SHP77 (cell line): ENCODE measurements around the gene TIGD3.
"Not testable (repeated sequence)": the region's sequence is repeated elsewhere in the genome, so short reads cannot be mapped to it uniquely, and the experiment has no call there.

Experiments
- DNase-seq, 2 experiments: peaks; one replicate each; lab custom pipeline; 2025; lab: John Stamatoyannopoulos, UW

Gene TIGD3

DNA sequence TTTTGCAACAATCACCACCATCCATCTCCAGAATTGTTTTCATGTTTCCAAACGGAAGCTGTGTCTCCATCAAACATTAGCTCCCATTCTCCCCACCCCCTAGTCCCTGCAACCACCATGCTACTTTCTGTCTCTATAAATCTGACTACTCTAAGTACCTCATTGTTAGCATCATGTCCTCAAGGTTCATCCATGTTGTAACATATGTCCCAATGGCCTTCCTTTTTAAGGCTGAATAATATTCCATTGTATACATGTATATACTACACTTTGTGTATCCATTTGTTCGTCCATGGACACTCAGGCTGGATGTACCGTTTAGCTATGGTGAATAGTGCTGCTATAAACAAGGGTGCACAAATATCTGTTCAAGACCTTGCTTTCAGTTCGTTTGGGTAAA lies 29.1 kb upstream of the TIGD3 start:
- DNase-seq, result no peak

DNA sequence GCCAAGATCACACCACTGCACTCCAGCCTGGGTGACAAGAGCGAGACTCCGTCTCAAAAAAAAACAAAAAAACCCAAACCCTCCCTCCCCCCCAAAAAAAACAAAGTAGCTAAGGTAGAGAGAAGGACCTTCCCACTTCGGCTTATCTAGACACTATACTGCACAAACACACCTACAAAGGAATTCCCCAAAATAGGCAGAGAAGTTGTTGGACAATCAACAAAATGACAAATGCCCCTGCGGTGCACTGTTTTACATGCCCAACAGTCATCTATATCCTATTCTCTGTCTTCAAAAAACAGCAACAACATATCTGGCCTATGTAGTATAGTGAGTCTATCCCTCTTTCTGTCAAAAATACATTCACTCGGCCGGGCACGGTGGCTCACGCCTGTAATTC lies 27.5 kb upstream of the TIGD3 start:
- no peak for DNase-seq

DNA sequence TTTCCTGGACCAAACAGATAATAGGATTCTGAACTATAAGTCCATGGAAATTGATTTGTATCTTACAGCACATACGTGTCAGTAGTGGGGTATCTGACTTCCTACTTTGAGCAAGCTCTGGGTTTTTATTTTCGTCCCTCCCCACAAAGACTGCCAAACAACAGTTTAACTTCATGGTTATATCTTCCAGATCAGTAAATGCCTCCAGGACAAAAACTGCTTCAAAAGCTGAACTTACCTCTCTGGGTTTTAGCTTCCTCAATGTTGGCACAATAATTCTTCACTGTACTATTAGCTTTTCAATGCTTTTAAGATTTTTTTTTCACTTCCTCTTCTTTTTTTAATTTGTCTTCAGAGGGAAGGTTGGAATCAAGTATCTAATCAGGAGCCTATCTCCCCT lies 25.1 kb upstream of the TIGD3 start:
- no peak for DNase-seq

DNA sequence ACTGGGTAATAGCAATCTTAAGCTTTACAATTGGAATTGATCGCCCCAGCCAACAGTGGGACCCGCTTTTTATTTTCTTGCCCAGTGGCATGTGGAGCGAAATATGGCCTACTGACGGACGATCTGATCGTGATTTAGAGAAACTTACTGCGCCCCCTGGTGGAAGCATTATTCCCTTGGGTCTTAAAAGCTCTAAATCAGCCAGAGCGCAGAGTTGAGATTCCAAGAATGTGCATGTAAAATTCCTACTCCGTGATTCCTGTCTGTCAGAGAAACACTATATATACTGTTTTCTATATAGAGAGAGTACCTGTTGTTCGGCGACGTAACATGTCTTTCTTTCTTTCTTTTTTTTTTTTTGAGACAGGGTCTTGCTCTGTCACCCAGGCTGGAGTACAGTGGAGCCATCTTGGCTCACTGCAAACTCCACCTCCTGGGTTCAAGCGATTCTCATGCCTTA lies 24.6 kb upstream of the TIGD3 start:
- DNase-seq, result peak; percentile 86 to 91

DNA sequence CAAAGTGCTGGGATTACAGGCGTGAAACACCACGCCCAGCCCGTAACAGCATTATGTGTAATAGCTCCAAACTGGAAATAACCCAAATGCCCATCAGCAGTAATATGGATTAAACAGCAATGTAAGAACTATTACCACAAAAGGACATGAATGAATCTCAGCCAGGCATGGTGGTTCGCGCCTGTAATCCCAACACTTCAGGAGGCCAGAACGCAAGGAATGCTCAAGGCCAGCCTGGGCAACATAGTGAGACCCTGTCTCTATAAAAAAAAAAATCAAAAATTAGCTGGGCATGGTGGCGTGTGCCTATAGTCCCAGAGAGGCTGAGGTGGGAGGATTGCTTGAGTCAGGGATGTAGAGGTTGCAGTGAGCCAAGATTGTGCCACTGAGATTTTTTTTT lies 24.0 kb upstream of the TIGD3 start:
- DNase-seq, result no peak

DNA sequence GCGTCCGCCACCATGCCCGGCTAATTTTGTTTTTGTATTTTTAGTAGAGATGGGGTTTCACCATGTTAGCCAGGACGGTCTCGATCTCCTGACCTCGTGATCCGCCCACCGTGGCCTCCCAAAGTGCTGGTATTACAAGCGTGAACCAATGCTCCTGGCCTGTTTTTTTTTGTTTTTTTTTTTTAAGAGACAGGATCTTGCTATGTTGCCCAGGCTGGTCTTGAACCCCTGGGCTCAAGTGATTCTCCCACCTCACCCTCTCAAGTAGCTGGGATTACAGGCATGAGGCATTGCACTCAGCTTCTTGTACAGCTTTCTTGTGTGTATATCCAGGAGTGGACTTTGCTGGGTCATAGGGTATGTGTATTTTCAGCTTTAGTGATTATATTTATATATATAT lies 22.0 kb upstream of the TIGD3 start:
- DNase-seq, result not testable (repeated sequence)

DNA sequence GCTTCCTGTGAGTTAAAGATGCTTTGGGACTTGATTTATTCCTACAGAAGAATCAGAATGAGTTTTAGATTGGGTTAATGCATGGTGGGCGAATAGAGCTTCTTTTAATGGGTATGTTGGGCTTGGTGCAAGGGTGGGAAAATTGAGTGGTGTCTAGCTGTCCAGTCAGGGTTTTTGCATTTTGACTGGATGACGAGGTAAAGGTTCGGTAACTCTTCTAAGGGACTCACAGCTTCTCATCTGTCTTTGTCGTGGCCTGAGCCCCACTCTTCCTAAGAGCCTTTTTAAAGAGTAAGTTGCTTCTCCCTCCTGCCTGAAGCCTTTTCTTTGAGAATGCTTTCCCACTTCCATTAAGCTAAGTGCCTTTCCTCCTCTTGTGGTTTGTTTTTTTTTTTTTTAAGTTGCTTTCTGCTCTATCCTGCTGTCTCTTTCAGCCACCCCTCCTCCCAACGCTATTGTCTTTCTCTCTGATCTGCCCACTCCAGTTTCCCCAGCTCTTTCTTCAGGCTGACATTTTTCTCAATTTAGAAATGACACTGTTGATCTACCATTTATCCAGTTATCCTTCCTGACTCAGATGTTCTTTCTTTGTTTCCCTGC lies 19.8 kb upstream of the TIGD3 start:
- no peak for DNase-seq

DNA sequence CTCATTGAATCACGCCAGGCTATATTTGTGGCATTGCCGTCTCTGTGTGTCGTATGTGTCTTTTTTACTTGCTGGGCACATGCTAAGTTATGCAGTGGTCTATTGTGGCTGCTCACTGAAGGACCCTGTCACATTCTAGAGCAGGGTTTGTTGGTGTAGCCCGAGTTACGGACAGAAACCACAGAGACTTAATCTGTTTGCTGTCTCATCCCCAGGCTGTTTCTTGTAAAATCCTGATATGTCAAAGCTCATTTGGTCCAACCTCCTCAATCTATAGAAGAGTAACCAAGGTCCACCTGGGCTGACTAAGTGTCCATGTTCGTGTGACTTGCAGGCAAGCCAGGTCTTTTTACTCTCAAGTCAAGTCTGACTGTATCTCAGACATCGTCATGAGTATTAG lies 15.9 kb upstream of the TIGD3 start:
- DNase-seq, result no peak

DNA sequence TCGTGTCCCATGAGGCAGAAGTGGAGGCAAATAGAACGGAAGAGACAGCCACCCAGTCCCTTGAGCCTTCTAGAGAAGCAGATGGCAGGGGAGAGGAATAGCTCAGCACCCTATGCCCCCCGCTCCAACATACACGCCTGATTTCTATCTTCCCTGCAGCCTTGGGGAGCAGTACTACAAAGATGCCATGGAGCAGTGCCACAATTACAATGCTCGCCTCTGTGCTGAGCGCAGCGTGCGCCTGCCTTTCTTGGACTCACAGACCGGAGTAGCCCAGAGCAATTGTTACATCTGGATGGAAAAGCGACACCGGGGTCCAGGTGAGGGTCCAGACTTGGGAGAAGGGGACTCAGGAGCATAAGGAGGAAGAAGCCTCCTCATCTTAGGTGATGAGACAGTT lies 14.3 kb upstream of the TIGD3 start:
- no peak for DNase-seq

DNA sequence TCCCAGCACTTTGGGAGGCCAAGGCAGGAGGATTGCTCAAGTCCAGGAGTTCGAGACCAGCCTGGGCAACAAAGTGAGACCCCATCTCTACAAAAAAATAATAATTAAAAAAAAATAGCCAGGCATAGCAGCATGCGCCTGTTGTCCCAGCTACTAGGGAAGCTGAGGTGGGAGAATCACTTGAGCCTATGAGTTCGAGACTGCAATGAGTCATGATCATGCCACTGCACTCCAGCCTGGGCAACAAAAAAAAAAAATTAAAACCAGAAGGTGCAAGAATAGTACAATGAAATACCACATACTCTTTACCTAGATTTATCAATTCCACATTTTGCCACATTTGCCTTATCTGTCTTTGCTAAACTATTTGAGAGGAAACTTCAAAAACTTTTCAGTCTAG lies 12.7 kb upstream of the TIGD3 start:
- DNase-seq, result no peak

DNA sequence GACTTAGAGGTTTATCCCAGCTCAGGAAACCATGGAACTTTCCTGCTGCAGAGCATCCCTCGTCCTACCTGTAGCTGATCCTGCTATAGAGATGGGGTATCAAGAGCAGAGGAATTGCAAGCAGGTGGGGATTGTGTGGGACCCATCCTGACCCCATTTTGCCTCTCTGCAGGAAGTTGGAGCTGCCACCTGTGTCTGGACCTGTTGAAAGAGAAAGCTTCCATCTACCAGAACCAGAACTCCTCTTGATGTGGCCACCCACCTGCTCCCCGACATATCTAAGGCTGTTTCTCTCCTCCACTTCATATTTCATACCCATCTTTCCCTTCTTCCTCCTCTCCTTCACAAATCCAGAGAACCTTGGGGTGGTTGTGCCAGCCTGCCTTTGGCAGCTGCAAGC lies 3.0 kb upstream of the TIGD3 start:
- DNase-seq, result no peak

DNA sequence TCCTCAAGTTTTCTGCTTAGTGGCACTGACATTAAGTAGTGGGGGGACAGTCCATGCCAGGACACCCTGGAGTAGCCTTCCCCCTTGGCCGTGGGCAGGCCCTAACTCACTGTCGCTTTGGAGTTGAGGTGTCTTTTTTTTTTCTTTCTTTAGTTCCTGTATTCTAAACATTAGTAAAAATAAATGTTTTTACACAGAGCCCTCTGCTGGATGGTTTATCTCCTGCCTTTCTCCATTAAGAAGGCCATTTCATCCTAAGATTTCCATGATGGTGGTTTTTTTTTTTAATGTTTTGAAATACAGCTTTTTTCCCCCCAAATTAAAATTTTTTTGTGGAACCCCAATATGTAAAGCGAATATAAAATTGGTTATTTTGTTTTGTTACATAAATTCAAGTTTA lies 1.8 kb upstream of the TIGD3 start:
- DNase-seq, result no peak

DNA sequence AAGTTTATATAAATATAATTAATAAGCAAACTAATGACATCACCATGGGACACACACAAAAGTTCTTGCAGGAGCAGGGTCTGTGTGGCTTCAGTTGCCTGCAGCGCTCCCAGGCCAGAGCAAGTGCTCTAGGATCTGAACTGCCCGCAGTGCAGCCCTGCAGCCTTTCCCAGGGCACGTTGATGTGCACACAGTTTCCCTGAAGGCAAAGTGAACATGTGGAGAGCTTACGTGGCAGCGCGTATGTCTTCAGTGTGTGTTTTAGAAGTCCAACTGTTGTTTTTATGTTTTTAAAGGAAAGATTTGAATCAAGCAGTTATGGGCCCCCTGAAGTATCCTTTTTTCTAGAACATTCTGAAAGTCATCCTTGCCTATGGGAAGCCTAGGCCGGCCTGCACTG lies 1.2 kb upstream of the TIGD3 start:
- DNase-seq, result no peak

DNA sequence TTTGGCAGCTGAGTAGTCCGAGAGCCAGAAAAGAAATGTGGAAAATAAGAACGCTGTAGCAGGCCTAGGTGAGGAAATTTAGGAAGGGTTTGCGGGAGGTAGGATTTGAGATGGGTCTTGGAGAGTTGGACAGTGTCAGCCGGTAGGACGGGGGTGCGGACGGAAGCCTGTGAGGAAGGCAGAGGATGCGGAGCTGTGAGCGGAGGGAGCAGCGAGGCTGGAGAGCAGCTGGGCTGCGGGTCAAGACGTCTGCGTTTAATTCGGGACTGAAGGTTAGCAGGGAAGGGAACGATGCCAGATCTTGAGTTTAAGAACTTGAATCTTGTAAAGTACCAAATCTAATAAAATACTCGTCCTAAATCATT lies 669 bp upstream of the TIGD3 start:
- DNase-seq, result peak in 1 of 2 experiments; percentile 40

DNA sequence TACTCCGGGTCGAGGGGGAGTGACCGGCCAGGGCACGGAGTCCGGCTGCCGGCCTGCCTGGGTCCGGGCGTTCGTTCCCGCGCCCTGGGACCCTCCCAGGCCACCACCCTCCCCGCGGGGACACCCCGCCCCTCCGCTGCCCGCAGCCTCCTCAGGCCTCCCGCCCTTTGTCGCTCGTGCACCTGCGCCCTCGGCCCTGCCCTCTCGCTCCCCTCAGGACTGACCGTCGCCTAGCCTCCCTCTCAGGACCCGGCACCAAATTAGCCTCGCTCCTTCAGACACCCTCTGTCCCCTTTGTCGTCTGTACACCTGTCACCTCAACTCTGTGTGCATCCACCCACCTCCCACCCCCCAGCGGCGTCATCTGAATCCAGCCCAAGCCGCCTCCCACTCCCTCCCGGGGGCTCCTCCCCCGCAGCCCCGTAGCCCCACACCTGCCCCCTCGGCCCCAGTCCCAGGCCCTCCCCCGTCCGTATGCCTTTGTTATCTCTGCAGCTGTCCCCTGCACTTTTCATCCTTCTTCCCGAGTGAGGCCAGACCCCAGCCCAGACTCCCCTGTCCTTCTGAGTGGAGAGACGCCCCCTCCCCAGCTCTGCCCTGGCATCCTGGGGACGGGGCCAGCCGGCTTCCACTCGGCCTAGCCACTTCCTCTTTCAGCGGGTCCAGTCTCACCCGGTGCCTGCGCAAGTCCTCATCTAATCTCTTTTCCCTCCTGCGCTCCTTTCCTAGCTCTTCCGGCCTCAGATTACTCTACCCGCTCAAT lies 643 bp downstream of the TIGD3 start:
- DNase-seq, result peak in 1 of 2 experiments; percentile 60

DNA sequence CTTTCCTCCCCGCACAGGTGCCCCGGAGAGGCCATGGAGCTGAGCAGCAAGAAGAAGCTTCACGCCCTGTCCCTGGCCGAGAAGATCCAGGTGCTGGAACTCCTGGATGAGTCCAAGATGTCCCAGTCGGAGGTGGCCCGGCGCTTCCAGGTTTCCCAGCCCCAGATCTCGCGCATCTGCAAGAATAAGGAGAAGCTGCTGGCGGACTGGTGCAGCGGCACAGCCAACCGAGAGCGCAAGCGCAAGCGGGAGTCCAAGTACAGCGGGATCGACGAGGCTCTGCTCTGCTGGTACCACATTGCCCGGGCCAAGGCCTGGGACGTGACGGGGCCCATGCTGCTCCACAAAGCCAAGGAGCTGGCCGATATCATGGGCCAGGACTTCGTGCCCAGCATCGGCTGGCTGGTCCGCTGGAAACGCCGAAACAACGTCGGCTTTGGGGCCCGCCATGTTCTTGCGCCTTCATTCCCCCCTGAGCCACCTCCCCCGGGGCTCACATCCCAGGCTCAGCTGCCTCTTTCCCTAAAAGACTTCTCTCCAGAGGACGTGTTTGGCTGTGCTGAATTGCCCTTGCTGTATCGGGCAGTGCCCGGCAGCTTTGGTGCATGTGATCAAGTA lies 1.3 kb downstream of the TIGD3 start:
- no peak for DNase-seq

DNA sequence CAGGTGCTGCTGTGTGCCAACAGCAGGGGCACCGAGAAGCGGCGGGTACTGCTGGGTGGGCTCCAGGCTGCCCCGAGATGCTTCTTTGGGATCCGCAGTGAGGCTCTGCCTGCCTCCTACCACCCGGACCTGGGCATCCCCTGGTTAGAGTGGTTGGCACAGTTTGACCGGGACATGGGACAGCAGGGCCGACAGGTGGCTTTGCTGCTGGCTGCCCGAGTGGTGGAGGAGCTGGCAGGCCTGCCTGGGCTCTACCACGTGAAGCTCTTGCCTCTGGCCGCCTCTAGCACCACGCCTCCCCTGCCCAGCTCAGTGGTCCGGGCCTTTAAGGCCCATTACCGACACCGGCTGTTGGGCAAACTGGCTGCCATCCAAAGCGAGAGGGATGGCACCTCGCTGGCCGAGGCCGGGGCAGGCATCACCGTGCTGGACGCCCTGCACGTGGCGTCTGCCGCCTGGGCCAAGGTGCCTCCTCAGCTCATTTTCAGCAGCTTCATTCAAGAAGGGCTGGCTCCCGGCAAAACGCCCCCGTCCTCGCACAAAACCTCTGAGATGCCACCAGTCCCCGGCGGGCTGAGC lies 1.9 kb downstream of the TIGD3 start:
- no peak for DNase-seq

DNA sequence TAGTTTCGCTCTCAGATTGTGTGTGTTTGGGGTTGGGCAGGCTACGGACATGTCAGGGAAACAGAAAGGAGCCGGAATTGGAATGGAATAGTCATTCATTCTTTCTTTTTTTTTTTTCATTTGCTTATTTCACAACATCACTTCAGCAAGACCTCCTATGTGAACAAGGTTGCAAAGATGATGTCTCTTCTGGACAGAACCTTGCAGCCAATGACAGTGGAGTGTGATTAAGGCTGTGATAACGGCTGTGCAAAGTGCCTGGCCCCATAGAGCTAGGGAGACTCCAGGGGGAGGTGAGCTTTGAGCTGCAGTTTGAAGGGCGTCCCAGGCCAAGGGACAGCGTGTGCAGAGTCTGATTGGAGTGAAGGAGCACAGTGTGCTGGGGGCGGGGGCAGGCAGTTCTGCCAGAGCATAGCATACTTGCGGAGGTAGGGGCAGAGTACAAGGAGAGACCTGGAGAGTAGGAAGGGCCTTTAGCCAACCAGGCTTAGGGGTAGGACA lies 3.4 kb downstream of the TIGD3 start:
- no peak for DNase-seq

DNA sequence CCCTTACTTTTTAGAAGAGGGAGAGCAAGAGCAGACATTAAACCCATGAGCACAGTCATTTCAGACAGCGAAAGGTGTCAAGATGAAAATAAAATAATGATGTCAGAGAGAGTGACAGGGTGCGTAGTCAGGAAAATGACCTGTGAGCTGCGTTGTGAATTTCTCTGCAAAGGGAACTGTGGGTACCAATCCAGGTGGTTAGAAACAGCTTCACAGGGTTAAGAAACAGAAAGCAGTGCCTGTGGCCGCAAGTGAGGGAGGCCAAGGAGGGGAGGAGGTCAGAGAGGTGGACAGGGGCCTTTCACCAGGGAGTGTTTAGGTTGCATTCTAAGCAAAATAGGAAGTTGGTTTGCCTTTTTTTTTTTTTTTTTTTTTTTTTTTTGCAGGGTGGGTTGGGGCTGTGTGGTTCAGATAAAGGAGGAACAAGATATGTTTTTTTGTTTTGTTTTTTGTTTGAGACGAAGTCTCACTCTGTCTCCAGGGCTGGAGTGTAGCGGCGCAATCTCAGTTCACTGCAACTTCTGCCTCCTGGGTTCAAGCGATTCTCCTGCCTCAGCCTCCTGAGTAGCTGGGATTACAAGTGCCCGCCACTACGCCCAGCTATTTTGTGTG lies 7.9 kb downstream of the TIGD3 start:
- DNase-seq, result no peak

DNA sequence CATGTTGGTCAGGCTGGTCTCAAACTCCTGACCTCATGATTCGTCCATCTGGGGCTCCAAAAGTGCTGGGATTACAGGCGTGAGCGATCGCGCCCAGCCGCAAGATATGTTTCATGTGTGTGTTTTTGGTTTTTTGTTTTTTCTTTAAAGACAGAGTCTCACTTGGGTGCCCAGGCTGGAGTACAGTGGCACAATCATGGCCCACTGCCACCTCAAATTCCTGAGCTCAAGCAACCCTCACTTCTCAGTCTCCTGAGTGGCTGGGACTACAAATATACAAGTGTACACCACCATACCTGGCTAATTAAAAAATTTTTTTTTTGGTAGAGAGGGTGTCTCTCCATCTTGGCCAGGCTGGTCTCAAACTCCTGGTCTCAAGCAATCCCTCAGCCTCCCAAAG lies 8.4 kb downstream of the TIGD3 start:
- no peak for DNase-seq

DNA sequence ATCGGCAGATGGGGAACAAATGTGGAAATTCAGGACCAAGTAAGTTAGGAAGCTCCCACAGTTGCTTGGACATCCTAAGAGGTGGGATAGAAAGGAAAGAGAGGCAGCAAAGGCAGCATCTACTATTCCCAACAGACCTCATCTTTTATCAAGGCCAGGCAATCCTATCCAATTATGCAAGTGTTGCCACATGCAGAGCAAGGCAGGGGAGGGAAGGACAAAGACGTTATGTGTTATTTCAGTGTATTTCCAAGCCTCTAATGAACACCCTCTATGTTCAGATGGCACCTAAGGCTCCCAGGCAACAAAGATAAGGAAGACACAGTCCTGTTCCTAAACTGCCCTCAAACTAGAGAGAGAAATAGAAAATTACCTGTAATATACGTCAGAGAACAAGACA lies 9.2 kb downstream of the TIGD3 start:
- no peak for DNase-seq

DNA sequence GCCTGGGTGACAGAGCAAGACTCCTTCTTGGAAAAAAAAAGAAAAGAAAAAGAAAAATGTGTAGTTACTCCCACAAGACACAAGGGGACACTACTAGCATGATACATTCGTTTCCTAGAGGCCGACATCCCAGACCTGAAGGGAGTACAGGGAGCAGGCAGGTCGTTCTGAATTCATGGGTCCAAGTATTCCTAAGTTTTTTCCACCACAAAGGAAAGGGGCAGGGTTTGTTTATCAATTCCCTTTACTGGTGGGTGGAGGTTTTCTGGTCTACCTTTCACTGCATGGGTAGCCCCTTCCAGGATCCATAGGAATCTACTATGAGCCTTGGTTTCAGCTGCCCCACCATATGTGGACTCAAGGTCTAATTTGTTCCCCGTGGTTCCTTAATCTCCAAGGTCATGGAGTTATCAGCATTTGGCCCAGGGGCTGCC lies 11.8 kb downstream of the TIGD3 start:
- DNase-seq, result peak; percentile 67 to 74

DNA sequence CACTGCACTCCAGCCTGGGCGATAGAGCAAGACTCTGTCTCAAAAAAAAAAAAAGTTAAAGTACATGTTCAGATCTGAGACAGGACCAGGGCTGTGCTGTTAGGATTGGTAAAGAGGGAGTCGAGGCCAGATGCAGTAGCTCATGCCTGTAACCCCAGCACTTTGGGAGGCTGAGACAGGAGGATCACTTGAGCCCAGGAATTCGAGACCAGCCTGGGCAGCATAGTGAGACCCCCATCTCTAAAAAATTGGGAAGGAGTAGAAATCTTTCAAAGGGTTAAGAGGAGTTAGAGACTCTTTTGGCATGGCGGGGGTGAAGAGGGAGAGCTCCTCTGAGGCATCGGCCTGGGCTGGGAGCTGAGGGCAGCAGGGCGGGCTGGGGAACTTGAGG lies 16.1 kb downstream of the TIGD3 start:
- DNase-seq, result no peak
